Activated effector memory CD4-positive, alpha-beta T cell treated with Interleukin-2 at 50 U/mL for 16 hours (primary cell): ENCODE results near the gene TENM4.

ENCODE experiments used
- DNase-seq: peaks from one replicate; pipeline ENCODE4 v3.0.0-alpha.2; 2020

Gene TENM4

DNA sequence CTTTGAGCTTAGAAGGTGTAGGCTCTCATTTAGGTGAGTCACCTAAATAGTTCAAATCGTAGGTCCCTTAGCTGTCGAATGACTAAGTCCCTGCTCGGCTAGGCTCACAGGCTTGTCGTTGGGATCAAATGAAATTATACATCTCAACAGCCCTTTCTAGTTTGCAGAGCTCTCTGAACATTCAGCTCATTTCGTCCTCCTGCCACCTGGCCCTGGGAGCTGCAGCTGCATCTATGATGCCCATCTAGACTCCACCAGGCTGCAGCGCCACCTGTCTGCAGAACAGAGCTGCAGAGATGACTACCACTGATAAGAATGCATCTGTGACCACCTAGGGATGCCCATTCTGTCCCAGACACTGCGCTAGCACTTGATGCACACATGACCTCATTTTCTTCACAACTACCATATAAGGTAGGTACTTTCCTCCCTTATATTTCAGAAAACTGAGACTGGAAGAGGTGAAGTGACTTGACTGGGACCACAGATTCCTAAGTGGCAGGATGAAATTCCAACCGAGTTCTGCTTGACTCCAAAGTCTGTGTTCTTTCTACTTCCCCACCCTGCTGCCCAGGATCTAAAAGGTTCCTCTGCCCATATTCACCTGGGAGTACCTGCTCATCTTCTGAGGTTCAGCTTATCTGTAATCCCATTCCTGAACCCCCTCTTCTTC is 725.1 kb downstream of the TENM4 start:
- DNase-seq: no peak

DNA sequence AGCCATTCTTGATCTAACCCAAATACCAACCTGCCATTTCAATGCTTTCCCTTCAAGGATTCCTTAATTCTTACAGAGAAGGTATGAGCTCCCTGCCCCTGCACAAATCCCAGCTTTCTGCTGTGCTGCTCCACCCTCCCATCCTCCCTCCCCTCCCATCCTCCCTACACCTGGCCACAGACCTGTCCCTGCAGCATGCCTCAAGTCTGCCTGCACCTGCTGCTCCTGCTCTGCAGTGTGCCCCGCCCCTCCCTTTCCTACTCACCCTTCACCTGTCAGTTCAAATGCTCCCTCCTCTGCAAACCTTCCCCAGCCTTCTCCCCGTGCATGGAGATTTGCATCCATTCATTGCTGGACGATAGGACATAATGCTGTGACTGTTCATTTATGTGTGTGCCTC is 726.3 kb downstream of the TENM4 start:
- no peak for DNase-seq

DNA sequence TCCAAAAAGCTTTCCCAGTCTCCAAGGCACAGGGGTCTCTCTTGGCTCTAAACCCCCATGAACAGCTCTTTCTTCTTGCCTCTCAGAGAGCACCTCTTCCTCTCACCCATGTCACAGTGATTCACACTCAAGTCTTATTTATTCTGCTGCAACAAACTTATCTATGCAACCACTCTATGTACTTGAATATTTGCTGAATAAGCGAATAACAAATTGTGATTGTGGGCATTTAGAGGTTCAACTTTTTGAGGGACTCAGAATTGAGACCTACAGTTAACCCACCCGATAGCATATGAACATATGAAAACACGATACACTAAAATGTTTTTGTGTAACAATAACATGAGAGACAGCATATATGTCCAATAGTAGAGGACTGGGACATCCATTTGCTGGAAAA is 729.1 kb downstream of the TENM4 start:
- DNase-seq: no peak

DNA sequence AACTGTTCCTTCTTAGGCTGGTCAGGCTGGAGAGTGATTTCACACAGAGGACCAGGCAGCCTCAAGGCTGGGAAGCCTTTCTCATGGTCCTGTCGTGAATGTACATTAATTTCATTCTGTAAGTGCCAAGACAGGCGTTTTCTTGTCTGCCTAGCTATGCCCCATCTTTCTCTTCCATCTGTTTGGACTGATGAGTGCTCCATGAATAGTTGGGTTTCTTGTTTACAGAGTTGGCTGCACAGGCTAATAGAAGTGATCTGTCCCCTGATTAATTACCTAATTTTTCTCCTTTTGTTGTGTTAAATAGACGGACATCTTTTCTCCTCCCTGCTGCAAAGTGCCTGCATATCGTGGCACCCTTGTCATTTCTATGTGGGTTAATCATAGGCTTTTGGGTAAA is 730.4 kb downstream of the TENM4 start:
- no peak for DNase-seq

DNA sequence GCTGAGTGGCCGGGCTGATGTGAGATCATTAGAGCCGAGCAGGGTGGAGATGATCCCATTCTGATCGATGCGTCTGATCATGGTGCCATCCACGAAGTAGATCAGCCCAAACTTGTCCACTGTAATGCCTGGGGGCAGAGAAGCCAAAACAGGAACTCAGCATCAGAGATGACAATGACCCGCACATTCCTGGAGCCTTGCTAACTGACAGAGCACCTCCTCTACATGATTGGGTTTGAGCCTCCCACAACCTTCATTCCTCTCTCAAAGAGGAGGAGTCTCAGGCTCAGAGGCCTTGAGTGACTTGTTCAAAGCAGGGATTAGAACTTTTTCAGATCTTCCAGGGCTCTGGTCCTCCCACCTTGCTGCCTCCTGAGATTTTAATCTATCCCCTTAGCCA is 732.4 kb downstream of the TENM4 start:
- no peak for DNase-seq

DNA sequence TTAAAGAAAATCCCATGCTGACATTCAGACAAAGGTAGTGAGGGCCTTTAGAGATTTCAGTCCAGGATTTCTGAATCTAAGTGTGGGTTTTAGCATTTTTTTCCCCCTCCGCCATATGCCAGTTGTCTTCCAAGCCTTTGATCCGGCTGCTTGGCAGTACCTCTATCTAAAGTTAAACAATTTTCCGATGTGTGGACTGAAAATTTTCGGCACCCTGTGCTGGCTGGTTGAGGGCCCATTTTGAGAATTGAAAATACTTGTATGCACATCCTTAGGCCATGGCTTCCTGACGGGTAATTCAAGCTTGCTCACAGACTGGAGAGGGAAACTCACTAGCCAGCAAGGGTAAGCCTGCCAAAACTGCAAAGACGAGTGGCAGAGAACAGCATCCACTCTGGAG is 734.3 kb downstream of the TENM4 start:
- no peak for DNase-seq

DNA sequence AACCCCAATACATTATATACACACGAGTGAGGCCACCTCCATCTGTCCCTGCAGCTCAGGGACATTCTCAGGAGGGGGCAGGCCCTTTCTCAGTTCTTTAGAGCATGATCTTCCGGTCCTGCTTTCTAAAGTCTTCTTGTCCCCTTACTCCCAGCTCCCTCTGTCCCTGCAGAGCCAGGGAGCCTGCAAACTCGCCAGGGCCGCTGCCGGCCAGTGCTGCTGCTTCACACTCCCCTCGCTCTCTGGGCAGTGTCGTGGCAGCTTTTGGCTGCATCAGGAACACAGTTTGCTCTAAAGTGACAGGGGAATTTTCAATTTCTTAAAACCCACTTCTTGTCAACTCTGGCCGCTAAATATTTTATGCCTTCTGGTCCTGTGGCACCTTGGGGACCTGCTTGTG is 736.0 kb downstream of the TENM4 start:
- no peak for DNase-seq

DNA sequence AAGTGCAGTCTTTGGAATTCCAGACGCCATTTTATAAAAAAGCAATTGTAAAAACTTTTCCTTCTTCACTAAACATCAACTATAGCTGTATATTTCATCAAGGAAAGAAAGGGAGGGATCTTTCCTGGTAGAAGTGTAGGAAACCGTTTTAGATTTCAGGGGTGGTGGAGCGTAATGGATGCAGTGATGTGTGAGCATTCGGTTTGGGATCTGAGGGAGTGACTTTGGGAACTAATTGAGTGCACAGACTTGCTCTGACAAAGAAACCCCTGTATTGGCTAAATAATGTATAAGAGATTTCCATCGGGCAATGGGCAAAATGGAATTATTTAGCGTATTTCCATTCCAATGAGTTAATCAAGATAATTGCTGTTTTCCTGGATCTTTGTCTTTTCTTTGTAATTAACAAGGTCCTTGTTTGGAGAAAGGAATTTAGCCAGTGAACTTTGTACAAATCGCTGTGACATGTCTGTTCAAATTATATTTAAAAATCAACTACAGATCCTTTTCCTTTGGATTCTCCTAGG is 741.2 kb downstream of the TENM4 start:
- no peak for DNase-seq

DNA sequence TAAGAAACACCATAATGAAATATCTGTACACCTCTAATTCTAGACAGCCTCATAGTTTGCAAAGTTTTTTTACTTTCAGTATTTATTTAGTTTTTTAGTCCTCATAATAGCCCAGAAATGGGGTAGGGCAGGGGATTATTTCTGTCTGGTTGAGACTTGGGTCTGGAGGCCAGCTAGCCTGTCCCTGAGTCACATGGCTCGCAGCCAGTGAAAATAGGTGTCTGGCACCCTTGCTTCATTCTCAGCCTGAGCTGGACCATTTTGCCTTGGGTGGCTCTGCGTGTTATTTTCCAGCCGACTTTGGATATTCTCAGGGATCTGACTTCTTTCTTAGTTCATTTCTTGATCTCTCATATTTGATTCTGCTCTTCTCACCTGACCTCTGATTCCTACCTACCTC is 742.2 kb downstream of the TENM4 start:
- no peak for DNase-seq

DNA sequence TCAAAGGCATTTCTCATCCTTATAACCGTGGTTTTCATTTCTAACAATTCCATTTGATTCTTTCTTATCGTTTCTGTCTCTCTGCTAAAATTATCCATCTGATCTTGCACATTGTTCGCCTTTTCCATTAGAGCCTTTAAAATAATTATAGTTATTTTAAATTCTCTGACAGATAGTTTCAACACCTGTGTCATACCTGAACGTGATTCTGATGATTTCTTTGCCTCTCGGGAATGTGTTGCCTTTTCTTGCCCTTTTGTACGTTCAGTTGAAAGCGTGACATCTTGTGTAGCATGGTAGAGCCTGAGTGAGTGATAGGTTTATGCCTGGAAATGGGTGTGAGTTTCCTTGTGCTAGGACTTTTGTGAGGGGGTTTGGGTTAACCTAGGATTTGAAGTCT is 744.7 kb downstream of the TENM4 start:
- no peak for DNase-seq

DNA sequence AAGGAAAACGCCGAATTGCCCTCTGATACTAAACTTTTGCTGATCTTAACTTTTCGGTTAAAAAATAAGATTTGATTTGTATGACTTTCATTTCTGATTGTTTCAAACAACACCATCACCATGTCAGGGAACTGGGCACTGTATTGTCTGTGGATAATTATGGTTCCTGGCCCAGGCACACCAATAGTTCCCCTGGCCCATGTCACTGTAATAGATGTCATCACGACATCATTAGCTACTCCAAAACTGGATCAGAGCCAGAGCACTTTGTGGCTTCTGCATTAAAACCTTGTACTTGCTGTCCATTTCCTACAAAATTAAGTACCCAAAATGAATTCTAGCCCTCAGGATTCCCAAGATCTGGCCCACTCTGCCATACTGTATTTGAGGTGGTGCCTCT is 746.7 kb downstream of the TENM4 start:
- DNase-seq: no peak

DNA sequence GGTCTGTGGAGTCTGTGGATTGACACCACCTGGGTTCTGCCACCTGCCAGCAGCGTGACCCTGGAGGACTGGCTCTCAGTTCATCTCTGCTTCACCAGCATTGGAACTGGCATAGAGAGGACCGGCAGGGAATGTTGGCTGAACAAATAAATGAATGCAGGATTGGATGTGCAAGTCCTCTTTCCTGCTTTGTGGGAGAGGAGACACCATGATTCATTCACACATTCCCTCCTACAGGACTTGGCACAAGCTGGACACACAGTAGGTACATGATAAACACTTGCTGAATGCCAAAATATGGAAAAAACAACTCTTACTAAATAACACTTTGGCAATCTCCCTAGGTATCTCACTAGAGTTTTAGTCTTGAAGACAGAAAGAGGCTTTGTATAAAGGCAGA is 749.6 kb downstream of the TENM4 start:
- DNase-seq: no peak

DNA sequence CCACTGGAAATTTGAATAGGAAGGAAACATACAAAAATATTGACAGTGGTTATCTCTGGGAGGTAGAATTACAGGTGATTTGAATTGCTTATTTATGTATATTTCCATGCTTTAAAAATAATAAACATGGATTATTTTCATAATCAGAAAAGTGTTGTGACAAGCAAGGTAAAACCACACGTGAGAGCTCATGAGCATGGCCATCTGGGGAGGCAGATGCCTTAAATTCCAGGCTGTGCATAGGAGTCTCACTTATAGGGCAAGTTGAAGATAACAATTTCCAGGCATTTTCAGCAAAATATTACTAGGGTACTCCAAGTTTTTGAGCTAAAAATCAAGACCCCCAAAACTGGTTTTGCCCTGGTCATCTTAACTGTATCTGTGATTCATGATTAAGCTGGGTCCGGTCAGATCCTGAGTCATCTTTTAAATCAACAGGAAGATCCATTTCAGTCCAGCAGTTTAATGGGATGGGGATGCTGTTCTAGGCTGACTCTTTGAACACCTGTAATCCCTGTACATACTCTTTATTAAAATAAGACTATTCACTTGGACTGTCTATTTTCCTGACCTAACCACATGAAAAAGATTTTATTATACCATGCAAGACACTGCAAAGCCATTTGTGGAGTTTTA is 750.4 kb downstream of the TENM4 start:
- no peak for DNase-seq

DNA sequence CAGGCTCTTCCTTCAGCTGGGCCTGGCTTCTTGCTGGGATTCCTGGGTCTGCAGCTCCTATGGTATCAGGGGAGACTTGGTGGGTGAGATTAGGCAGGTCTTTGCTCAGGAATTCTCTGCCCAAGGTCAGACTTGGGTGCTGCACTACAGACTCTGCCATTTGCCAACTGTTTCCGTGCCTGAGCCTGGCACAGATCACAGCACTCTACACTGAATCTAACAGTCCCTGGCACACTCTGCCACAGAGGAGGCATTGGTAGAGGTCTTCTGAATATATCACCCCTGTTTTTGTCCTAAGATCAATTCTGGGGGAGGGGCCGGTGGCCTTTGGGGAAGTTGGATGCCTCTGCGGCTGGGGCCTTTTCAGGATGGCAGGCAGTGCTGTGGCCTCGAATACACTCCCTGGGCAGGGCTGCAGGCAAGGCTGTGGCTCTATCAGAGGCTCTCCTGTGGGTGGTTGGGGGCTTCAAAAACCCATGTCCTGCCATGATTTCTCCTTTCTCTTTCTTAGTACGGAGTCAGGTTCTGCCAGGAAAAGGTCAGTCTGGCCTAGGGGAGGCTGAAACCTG is 751.2 kb downstream of the TENM4 start:
- DNase-seq: no peak

DNA sequence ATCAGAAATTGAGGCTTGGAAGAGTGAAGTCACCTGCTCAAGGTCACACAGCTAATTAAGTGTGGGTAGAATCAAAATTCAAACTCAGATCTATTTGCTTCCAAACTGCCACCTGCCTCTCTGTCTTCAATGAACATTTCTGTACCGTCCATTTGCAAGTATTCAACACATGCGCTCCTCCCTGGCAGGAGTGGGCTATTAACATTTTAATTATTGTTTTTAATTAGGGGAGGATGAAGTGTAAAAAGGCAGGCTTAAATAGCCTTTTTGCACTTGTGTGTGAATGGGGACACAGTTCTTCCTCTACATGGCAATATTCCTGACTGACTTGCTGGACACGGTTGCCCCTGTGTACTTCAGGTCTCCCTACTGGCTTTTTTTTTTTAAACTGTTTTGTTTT is 751.7 kb downstream of the TENM4 start:
- DNase-seq: no peak

DNA sequence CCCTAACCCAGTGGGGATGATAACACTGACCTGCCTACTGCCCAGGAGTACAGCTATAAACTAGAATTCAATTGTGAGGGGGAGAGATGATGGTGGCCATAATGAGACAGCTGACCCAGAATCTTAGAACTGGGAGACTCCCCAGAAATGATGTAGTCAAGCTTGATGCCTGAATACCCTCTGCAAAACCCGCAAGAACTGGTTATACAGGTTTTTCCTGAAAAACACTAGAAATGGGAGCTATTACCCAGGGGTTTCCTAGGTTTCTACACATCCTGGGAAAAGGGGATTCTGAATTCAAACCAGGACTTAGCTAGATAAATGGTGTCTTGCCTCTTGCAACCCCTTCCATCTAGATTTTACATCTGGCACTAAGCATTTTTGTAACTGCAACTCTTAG is 752.4 kb downstream of the TENM4 start:
- no peak for DNase-seq

DNA sequence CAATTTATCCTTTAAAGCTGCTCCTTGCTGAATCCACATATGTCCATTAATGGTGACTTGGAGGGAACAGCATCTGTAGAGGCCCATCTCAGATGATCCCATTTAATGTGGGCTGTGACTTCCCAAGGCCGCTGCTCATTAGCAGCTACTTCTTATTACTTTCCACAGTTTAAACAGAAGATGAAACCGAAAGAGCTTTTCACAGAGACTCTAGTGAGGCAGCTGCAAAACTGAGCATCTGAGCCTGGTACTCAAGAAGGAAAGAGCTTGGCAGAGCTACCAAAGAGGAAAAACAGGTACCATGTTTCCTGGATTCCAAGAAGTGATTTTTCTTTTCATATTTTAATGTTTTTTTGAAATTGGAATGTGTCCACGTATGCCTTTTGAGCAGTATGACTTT is 755.7 kb downstream of the TENM4 start:
- no peak for DNase-seq

DNA sequence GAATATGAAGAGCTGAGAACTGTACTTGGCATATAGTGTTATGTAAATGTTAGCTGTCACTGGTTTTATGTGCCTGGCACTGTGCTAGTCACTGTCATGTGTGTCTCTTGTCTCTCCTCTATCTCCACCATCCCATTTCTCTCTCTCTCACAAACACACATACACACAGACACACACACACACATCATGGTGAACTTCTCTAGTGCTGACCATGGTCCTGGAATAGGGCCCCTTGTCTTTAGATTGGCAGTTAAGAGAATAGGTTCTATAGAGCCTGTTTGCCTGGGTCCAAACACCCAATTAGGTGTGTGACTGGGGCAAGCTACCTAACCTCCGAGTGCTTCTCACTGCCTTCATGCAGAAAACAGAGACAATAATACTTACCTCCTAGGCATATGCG is 756.5 kb downstream of the TENM4 start:
- no peak for DNase-seq

DNA sequence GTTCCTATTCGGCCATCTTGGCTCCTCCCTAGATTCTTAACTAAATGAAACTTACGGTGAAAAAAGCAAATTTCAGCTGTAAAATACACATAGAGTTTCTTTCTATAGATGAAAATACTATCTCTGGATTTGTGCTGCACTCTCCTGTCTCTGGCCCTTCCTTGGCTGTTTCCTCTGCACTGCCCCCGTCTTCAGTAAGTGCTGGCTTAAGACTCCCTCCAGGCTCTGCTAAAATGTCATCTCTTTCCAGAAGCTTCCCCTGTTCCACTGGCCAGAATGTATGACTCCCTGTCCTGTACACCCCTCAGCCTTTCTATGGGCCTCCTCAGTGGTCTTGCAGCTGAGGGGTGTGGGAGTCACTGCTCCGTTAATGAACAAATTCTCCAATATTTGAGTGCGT is 757.1 kb downstream of the TENM4 start:
- no peak for DNase-seq

DNA sequence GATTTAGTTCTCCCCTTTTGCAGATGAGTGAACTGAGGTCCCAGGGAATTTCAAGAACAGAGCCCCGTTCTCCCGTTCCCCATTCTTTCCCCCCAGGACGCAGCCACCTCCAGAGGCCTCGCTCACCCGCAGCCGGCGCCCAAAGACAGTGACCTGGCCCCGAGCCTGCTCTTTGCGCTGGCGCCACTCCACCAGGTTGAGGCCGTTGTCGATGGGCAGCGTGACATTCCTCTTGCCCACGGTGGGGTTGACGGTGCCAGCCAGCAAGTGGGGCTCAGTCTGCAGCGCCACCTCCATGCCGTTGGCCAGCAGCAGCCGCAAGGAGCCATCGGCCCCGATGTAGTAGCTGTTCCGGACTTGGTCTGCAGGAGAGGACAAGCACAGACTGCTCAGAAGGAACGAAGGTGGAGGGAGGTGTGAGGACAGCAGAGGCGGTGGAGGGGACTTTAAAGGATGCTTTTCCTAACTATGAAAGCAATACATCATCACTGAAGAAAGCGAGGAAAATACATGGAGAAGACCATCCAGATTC is 764.7 kb downstream of the TENM4 start:
- DNase-seq: no peak

DNA sequence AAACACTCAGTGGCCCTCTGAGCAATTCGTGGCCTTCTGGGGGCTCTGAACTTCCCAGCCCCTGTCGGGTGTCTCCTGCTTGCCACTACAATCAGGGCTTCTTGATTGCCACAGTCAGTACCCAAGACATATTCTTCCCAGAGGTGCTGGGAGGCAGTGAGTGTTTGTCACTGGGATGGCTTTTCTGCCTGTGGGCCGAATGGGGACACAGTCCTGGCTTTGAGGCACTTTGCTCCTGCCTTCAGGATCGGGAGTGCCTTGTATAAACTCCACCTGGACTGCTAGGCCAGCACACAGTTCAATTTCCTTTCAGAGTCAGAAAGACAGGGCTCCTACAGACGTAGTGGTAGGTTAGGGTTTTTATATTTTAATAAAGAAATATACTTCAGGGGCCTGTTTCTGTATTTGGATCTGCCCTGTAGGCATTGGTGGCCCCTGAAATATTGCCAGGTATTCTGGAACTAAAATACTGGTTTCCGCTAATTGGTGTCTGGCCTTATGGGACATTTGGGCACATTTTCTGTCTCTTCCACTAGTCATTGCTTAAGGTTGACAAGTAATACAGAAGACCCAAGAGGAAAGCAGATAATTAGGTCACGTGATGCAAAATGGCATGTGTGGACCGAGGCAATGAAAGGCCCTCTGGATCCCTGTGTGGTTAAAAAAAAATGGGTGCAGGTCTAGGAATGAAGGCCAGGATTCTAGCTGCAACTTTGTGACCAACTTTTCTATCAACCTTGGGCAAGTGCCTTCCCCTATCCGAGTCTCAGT is 767.8 kb downstream of the TENM4 start:
- DNase-seq: no peak

DNA sequence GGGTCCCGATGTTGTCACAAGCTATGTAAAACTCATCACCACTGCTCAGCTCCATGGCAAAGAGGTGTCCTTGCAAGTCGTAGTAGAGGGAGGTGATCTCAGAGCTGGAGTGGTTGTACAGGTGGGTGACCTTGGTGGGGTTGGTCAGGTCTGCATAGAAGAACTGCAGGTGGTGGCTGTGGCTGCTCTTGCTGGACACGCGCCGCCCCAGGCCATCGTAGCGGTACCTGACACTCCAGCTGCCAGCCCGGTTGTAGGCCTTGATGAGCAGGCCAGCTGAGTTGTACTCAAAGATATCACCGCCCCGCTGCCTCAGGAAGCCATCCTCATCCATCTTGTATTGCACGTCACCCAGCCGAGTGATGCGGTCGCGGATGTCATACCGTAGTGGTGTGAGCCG is 771.6 kb downstream of the TENM4 start:
- no peak for DNase-seq

DNA sequence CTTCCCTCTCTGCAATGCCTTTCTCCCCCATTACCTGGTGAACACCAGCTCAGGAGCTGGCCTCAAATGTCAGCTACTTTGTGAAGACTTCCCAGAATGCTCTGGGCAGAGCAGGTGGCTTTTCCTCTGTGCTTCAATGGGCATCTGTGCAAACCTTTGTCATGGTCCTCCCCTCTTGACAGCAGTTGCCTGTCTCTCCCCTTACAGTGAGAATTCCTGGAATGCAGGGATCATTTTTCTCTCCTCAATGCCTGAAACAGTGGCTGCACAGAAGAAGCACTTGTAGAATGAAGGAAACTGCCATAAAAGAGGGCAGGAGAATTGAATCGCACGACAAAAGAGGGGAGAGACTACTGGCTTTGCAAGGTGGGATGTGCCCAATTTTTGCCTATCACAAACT is 773.4 kb downstream of the TENM4 start:
- DNase-seq: no peak
